Activated CD4-positive, alpha-beta T cell treated with anti-CD3 and anti-CD28 coated beads, Interleukin-2, amount 50 U/mL, for 48 hours (primary cell): ENCODE measurements around the gene UHRF2.
"Not testable (repeated sequence)": the region's sequence is repeated elsewhere in the genome, so short reads cannot be mapped to it uniquely, and the experiment has no call there.

ENCODE experiments used
- DNase-seq, 2 experiments: peaks; one replicate each; pipeline ENCODE4 v3.0.0-alpha.2; 2020

UHRF2 gene

GRCh38 chr9:6431038-6431437 is 18.0 kb downstream of the UHRF2 start:
- DNase-seq, result no peak

GRCh38 chr9:6433410-6433809 is 20.4 kb downstream of the UHRF2 start:
- no peak for DNase-seq

- DNase-seq, result no peak
Observed at GRCh38 chr9:6439051-6439703, 26.2 kb downstream of the UHRF2 start.

- no peak for DNase-seq
Observed at GRCh38 chr9:6440405-6440804, 27.4 kb downstream of the UHRF2 start.

- DNase-seq, result no peak
Observed at GRCh38 chr9:6441269-6441668, 28.3 kb downstream of the UHRF2 start.

GRCh38 chr9:6443661-6444060 is 30.7 kb downstream of the UHRF2 start:
- no peak for DNase-seq

- no peak for DNase-seq
Observed at GRCh38 chr9:6444128-6444527, 31.1 kb downstream of the UHRF2 start.

- no peak for DNase-seq
Observed at GRCh38 chr9:6449086-6449485, 36.1 kb downstream of the UHRF2 start.

- no peak for DNase-seq
Observed at GRCh38 chr9:6449645-6450044, 36.6 kb downstream of the UHRF2 start.

- DNase-seq, result no peak
Observed at GRCh38 chr9:6450641-6451375, 37.8 kb downstream of the UHRF2 start.

GRCh38 chr9:6455292-6455691 is 42.3 kb downstream of the UHRF2 start:
- not testable (repeated sequence) for DNase-seq

- DNase-seq, result not testable (repeated sequence)
Observed at GRCh38 chr9:6458704-6459103, 45.7 kb downstream of the UHRF2 start.

GRCh38 chr9:6459718-6460117 is 46.7 kb downstream of the UHRF2 start:
- DNase-seq, result no peak

- no peak for DNase-seq
Observed at GRCh38 chr9:6460189-6460768, 47.3 kb downstream of the UHRF2 start.

- no peak for DNase-seq
Observed at GRCh38 chr9:6461619-6462018, 48.6 kb downstream of the UHRF2 start.

GRCh38 chr9:6467006-6467625 is 54.1 kb downstream of the UHRF2 start:
- DNase-seq, result no peak

GRCh38 chr9:6471231-6471850 is 58.3 kb downstream of the UHRF2 start:
- DNase-seq, result no peak

- no peak for DNase-seq
Observed at GRCh38 chr9:6473151-6473550, 60.2 kb downstream of the UHRF2 start.

GRCh38 chr9:6479959-6480358 is 67.0 kb downstream of the UHRF2 start:
- DNase-seq, result no peak

GRCh38 chr9:6484210-6484609 is 71.2 kb downstream of the UHRF2 start:
- DNase-seq, result no peak

GRCh38 chr9:6488395-6488794 is 75.4 kb downstream of the UHRF2 start:
- DNase-seq, result no peak

- no peak for DNase-seq
Observed at GRCh38 chr9:6489099-6489498, 76.1 kb downstream of the UHRF2 start.

- no peak for DNase-seq
Observed at GRCh38 chr9:6490863-6491262, 77.9 kb downstream of the UHRF2 start.
